Neural progenitor cell (in vitro differentiated cells): ENCODE measurements around the gene NUDT16. TPM values are rescaled to one million over a fixed set of nuclear protein-coding genes. Genes with fewer than 3 reads are reported as not detected.

Source experiments
- DNase-seq: peaks from one replicate; pipeline ENCODE4 v3.0.0-alpha.2; 2016; ENCODE audit warnings: low spot score
- H2AFZ ChIP-seq: fragments of 200-600 bp; sonication (generic); replicated peaks from 2 replicates; pipeline ENCODE4 v1.6.1; 2016; ENCODE audit warnings: antibody characterized with exemption
- H3F3A ChIP-seq: fragments of 200-600 bp; sonication (generic); 2 replicates; pipeline ENCODE4 v1.6.1; 2016; ENCODE audit warnings: antibody characterized with exemption, low read depth
- H3K27ac ChIP-seq: fragments of 200-600 bp; sonication (generic); 2 replicates; pipeline ENCODE4 v1.5.1; 2016; ENCODE audit warnings: mild to moderate bottlenecking
- H3K27me3 ChIP-seq: fragments of 200-600 bp; sonication (generic); 2 replicates; pipeline ENCODE4 v1.6.1; 2016; ENCODE audit warnings: mild to moderate bottlenecking, moderate library complexity
- H3K36me3 ChIP-seq: fragments of 200-600 bp; sonication (generic); 2 replicates; pipeline ENCODE4 v1.5.1; 2016
- H3K4me1 ChIP-seq: fragments of 200-600 bp; sonication (generic); 2 replicates; pipeline ENCODE4 v1.6.1; 2016; ENCODE audit warnings: mixed run types
- H3K4me2 ChIP-seq: fragments of 200-600 bp; sonication (generic); 2 replicates; pipeline ENCODE4 v1.6.1; 2016
- H3K4me3 ChIP-seq: fragments of 200-600 bp; sonication (generic); 2 replicates; pipeline ENCODE4 v1.5.1; 2016
- H3K79me2 ChIP-seq: fragments of 200-600 bp; sonication (generic); 2 replicates; pipeline ENCODE4 v1.6.1; 2016; ENCODE audit warnings: low read depth
- H3K9ac ChIP-seq: fragments of 200-600 bp; sonication (generic); 2 replicates; pipeline ENCODE4 v1.6.1; 2016
- H3K9me3 ChIP-seq: fragments of 200-600 bp; sonication (generic); 2 replicates; pipeline ENCODE4 v1.5.1; 2016; ENCODE audit warnings: low read depth
- H4K20me1 ChIP-seq: fragments of 200-600 bp; sonication (generic); 2 replicates; pipeline ENCODE4 v1.6.1; 2016; ENCODE audit warnings: low read depth
- H3K27ac Mint-ChIP-seq: 3 replicates; pipeline ENCODE4 v1.8.0; 2021; ENCODE audit warnings: mixed read lengths
- H3K27me3 Mint-ChIP-seq: 2 replicates; pipeline ENCODE4 v1.8.0; 2022; ENCODE audit warnings: low read depth, mild to moderate bottlenecking, inconsistent platforms, moderate library complexity, mixed read lengths; ENCODE audit not compliant: insufficient read depth
- H3K36me3 Mint-ChIP-seq: 3 replicates; pipeline ENCODE4 v1.8.0; 2021; ENCODE audit warnings: mixed read lengths
- H3K4me1 Mint-ChIP-seq: 3 replicates; pipeline ENCODE4 v1.8.0; 2021; ENCODE audit warnings: mixed read lengths
- H3K4me3 Mint-ChIP-seq: 3 replicates; pipeline ENCODE4 v1.8.0; 2021; ENCODE audit warnings: mild to moderate bottlenecking, moderate library complexity, mixed read lengths
- H3K9me3 Mint-ChIP-seq: 3 replicates; pipeline ENCODE4 v1.8.0; 2020; ENCODE audit warnings: mixed read lengths
- EZH2 ChIP-seq: fragments of 200-600 bp; sonication (generic); IDR thresholded peaks from 2 replicates; pipeline ENCODE4 v1.6.1; 2017; ENCODE audit warnings: antibody characterized with exemption, mild to moderate bottlenecking, moderate library complexity
- EZH2phosphoT487 ChIP-seq: fragments of 200-600 bp; sonication (generic); IDR thresholded peaks from 2 replicates; pipeline ENCODE4 v1.6.1; 2017; ENCODE audit warnings: antibody characterized with exemption
- total RNA-seq: library from RNA; depleted of rRNA; stranded (reverse); fragments of >200 nt; gene quantifications from 2 replicates; pipeline ENCODE4 v1.2.3, GENCODE V29; 2015; ENCODE audit warnings: low replicate concordance
- TF ChIP-seq, protein P1 (sequence below): fragments of 200-600 bp; sonication (generic); IDR thresholded peaks from 2 replicates; pipeline ENCODE4 v1.5.1; 2017; ENCODE audit warnings: antibody characterized with exemption, mild to moderate bottlenecking

The NUDT16 gene
- total RNA-seq, 1 donor from 2014 or later, result 19.1 TPM

DNA sequence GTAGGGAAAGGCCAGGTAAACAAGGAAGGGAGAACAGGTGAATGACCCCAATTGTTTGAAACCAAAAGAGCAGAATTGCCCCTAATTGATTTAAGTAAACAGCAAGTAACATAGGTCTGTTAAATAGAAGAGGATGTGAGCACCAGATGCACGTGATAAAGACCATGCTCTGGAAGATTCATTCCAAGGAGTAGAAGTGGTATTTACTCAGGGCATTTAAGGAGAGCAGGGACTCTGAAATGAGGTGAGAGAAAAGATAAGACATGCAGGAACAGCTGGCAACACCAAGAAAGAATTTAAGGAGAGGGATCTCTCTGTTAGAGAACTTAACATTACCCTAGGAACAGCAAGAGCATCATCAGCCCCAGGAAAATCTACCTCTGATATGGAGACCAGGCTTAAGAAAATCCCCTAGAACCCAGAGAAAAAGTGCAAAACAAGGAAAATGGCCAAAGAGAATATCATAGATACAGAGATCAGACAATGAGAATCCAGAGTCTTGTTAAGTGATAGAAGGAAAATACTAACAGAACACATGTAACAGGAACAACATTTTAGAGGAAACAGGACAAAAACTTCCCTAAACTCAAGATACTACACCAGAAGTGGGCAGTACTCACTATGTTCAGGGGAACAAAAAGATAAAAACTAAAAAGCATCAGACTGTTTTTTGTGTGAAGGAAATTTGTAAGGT lies 6.4 kb downstream of the NUDT16 start:
- no peak for DNase-seq

DNA sequence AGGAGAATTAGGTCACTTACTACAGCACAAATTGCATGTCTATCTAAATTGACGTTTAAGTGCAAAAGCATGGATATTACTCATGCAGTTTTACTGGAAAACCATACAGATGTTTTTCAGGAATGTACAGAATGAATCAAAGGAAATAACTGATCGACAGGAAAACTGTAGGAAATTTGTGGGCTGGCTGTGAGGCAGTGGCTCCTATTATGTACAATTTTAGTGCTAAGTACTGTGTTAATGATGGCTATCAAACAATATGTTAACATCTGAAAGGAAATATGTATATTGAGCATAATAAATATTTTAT lies 6.9 kb downstream of the NUDT16 start:
- no peak overlapping the region for H3K4me2 ChIP-seq
- TF ChIP-seq, protein P1, sequence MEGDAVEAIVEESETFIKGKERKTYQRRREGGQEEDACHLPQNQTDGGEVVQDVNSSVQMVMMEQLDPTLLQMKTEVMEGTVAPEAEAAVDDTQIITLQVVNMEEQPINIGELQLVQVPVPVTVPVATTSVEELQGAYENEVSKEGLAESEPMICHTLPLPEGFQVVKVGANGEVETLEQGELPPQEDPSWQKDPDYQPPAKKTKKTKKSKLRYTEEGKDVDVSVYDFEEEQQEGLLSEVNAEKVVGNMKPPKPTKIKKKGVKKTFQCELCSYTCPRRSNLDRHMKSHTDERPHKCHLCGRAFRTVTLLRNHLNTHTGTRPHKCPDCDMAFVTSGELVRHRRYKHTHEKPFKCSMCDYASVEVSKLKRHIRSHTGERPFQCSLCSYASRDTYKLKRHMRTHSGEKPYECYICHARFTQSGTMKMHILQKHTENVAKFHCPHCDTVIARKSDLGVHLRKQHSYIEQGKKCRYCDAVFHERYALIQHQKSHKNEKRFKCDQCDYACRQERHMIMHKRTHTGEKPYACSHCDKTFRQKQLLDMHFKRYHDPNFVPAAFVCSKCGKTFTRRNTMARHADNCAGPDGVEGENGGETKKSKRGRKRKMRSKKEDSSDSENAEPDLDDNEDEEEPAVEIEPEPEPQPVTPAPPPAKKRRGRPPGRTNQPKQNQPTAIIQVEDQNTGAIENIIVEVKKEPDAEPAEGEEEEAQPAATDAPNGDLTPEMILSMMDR, result no peak
- TF ChIP-seq EZH2phosphoT487 (no peak), EZH2 (no peak)

More for the DNA sequence above, 6.4 kb downstream of the NUDT16 start:
- Histone ChIP-seq H4K20me1 (no peaks in the 10 kb centered on the region), H3F3A (no peaks in the 10 kb centered on the region), H3K4me3 (no peak overlapping the region), H3K9ac (no peak overlapping the region), H3K27me3 (no peaks in the 10 kb centered on the region), H2AFZ (no peak overlapping the region), H3K4me1 (no peaks in the 10 kb centered on the region), H3K36me3 (no peaks in the 10 kb centered on the region), H3K9me3 (no peaks in the 10 kb centered on the region), H3K79me2 (peaks cover 7% of the 10 kb centered on the region), H3K27ac (no peak overlapping the region), H3K4me2 (no peak overlapping the region)
- Mint-ChIP-seq H3K36me3 (peaks cover 27% of the 10 kb centered on the region), H3K27ac (no peak overlapping the region), H3K27me3 (peaks cover 2% of the 10 kb centered on the region), H3K4me1 (peaks cover 9% of the 10 kb centered on the region), H3K9me3 (no peaks in the 10 kb centered on the region), H3K4me3 (no peak overlapping the region)
- TF ChIP-seq, protein P1, result no peak

DNA sequence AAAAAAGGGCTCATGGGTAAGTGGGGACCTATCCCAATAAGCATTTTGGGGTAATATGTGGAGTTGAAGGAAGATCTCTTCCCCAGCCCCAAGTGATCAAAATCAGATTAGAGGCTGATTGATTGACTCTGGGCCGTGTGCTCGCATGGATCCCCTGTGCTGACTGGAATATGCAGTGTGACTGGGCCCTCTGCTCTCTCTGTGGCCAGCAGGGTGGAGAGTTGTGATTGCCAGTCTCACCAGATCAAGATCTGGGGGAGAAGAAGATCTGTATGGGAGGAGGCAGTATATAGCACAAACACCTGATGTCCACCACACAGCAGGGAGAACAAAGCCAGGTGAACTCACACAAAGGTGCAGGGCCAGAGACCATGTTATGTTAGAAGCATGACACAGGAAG lies 8.8 kb downstream of the NUDT16 start:
- Mint-ChIP-seq H3K4me1 (peaks cover 18% of the 10 kb centered on the region), H3K36me3 (peaks cover 7% of the 10 kb centered on the region), H3K27ac (no peak overlapping the region), H3K27me3 (no peaks in the 10 kb centered on the region), H3K4me3 (no peak overlapping the region), H3K9me3 (no peaks in the 10 kb centered on the region)
- no peak overlapping the region for H3K9ac ChIP-seq
- H3K27ac ChIP-seq, result no peak overlapping the region
- H3K4me2 ChIP-seq, result no peak overlapping the region
- no peak overlapping the region for H3K4me3 ChIP-seq
- H3K79me2 ChIP-seq, result no peaks in the 10 kb centered on the region
- no peaks in the 10 kb centered on the region for H4K20me1 ChIP-seq
- TF ChIP-seq, protein P1, result no peak
- no peak for TF ChIP-seq EZH2
- TF ChIP-seq EZH2phosphoT487, result no peak
- H3K4me1 ChIP-seq, result no peaks in the 10 kb centered on the region
- no peaks in the 10 kb centered on the region for H3K27me3 ChIP-seq
- no peaks in the 10 kb centered on the region for H3F3A ChIP-seq
- H3K9me3 ChIP-seq, result no peaks in the 10 kb centered on the region
- H2AFZ ChIP-seq, result no peak overlapping the region
- H3K36me3 ChIP-seq, result no peaks in the 10 kb centered on the region
- no peak for DNase-seq

More for the DNA sequence above, 6.9 kb downstream of the NUDT16 start:
- Mint-ChIP-seq H3K4me3 (no peak overlapping the region), H3K9me3 (no peaks in the 10 kb centered on the region), H3K27ac (no peak overlapping the region), H3K36me3 (peaks cover 25% of the 10 kb centered on the region), H3K27me3 (peaks cover 2% of the 10 kb centered on the region), H3K4me1 (peaks cover 11% of the 10 kb centered on the region)
- no peak overlapping the region for H3K9ac ChIP-seq
- no peak overlapping the region for H2AFZ ChIP-seq
- no peak overlapping the region for H3K4me3 ChIP-seq
- no peaks in the 10 kb centered on the region for H4K20me1 ChIP-seq
- H3K36me3 ChIP-seq, result no peaks in the 10 kb centered on the region
- no peaks in the 10 kb centered on the region for H3K9me3 ChIP-seq
- H3K4me1 ChIP-seq, result no peaks in the 10 kb centered on the region
- DNase-seq, result no peak
- no peaks in the 10 kb centered on the region for H3K27me3 ChIP-seq
- H3K79me2 ChIP-seq, result peaks cover 2% of the 10 kb centered on the region
- no peaks in the 10 kb centered on the region for H3F3A ChIP-seq
- no peak overlapping the region for H3K27ac ChIP-seq
